DOHH2 (cell line): ENCODE measurements around the gene CENPP.

Experiments used
- H3F3A ChIP-seq: fragments of 200-600 bp; sonication (generic), shearing (Covaris generic); 2 replicates; pipeline ENCODE4 v1.6.0; 2016; ENCODE audit warnings: antibody characterized with exemption, mild to moderate bottlenecking; ENCODE audit not compliant: control insufficient read depth, insufficient read depth
- H3K27ac ChIP-seq: fragments of 200-600 bp; sonication (generic); 2 replicates; pipeline ENCODE4 v1.5.1; 2014; ENCODE audit warnings: low read depth, mild to moderate bottlenecking, low read length, moderate library complexity
- H3K27me3 ChIP-seq: fragments of 200-600 bp; sonication (generic); 2 replicates; pipeline ENCODE4 v1.6.1; 2014; ENCODE audit warnings: mild to moderate bottlenecking, low read length, mixed read lengths; ENCODE audit not compliant: control insufficient read depth
- H3K36me3 ChIP-seq: fragments of 200-600 bp; sonication (generic); 2 replicates; pipeline ENCODE4 v1.6.1; 2014; ENCODE audit warnings: mild to moderate bottlenecking, low read length, moderate library complexity, mixed read lengths; ENCODE audit not compliant: control insufficient read depth
- H3K4me1 ChIP-seq: fragments of 200-600 bp; sonication (generic); 2 replicates; pipeline ENCODE4 v1.6.1; 2014; ENCODE audit warnings: mild to moderate bottlenecking, low read length, mixed read lengths; ENCODE audit not compliant: control insufficient read depth
- H3K4me2 ChIP-seq: fragments of 200-600 bp; sonication (generic); 2 replicates; pipeline ENCODE4 v1.6.0; 2014; ENCODE audit warnings: mild to moderate bottlenecking, low read length, moderate library complexity
- H3K4me3 ChIP-seq: fragments of 200-600 bp; sonication (generic); 2 replicates; pipeline ENCODE4 v1.5.1; 2014; ENCODE audit warnings: mild to moderate bottlenecking, low read length, mixed read lengths
- H3K79me2 ChIP-seq: fragments of 200-600 bp; sonication (generic); 2 replicates; pipeline ENCODE4 v1.6.1; 2014; ENCODE audit warnings: mild to moderate bottlenecking, low read length, mixed read lengths; ENCODE audit not compliant: control insufficient read depth
- H3K9me2 ChIP-seq: fragments of 200-600 bp; sonication (generic); replicated peaks from 2 replicates; pipeline ENCODE4 v1.6.1; 2014; ENCODE audit warnings: mild to moderate bottlenecking, low read length, mixed read lengths; ENCODE audit not compliant: control insufficient read depth
- H3K9me3 ChIP-seq: fragments of 200-600 bp; sonication (generic); 2 replicates; pipeline ENCODE4 v1.6.1; 2014; ENCODE audit warnings: antibody characterized with exemption, low read length, mixed read lengths; ENCODE audit not compliant: control insufficient read depth, insufficient read depth
- H4K20me1 ChIP-seq: fragments of 200-600 bp; sonication (generic); 2 replicates; pipeline ENCODE4 v1.6.0; 2014; ENCODE audit warnings: low read depth, mild to moderate bottlenecking, antibody characterized with exemption, low read length, moderate library complexity; ENCODE audit not compliant: control insufficient read depth, insufficient read depth
- CTCF ChIP-seq: fragments of 200-600 bp; sonication (generic); IDR thresholded peaks from one replicate; pipeline ENCODE4 v1.5.1; 2014; ENCODE audit warnings: antibody characterized with exemption, mild to moderate bottlenecking, low read depth, low read length; ENCODE audit not compliant: poor library complexity, severe bottlenecking
- EZH2phosphoT487 ChIP-seq: fragments of 200-600 bp; sonication (generic); IDR thresholded peaks from 2 replicates; pipeline ENCODE4 v1.6.1; 2017; ENCODE audit warnings: borderline replicate concordance, mild to moderate bottlenecking, antibody characterized with exemption, low read length, moderate library complexity, mixed read lengths

The CENPP gene

DNA sequence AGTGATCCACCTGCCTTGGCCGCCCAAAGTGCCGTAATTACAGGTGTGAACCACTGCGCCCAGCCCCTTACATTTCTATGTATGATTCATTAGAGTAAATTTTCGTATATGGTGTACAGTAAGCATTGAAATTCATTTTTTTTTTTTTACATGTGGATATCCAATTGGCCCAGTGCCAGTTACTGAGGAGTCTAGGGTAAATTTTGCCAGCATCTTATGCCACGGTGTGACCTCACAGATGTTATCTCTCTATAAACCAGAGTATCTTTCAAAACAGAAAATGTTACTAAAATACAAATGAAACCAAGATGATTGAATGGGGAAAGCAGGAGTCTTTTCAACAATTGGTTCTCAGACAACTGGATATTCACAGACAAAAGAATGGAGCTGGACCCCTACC lies 279.5 kb downstream of the CENPP start:
- Histone ChIP-seq H3F3A (no peaks in the 10 kb centered on the region), H3K27ac (no peak overlapping the region), H3K4me2 (no peak overlapping the region), H3K36me3 (no peaks in the 10 kb centered on the region), H4K20me1 (no peaks in the 10 kb centered on the region), H3K9me2 (no peaks in the 10 kb centered on the region), H3K4me1 (no peaks in the 10 kb centered on the region), H3K9me3 (peaks cover 5% of the 10 kb centered on the region; the same call in 1 of the 2 replicates), H3K27me3 (no peaks in the 10 kb centered on the region), H3K79me2 (no peaks in the 10 kb centered on the region), H3K4me3 (no peak overlapping the region)
- no peak for TF ChIP-seq EZH2phosphoT487
- no peak for TF ChIP-seq CTCF

DNA sequence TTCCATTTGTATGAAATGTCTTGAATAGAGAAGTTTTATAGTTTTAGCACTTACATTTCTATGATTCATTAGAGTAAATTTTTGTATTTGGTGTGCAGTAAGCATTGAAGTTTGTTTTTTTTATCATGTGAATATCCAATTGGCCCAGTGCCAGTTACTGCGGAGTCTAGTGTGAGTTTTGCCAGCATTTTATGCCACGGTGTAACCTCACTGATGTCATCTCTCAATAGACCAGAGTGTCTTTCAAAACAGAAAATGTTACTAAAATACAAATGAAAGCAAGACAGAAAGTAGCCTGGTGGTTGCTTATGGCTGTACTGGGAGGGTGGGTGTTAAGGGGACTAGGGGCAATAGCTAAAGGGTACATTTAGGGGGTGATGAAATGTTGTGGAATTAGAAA lies 281.3 kb downstream of the CENPP start:
- H3K4me2 ChIP-seq: no peak overlapping the region
- no peaks in the 10 kb centered on the region for H3K4me1 ChIP-seq
- no peak overlapping the region for H3K4me3 ChIP-seq
- no peaks in the 10 kb centered on the region for H3K9me2 ChIP-seq
- no peaks in the 10 kb centered on the region for H3K79me2 ChIP-seq
- H3K9me3 ChIP-seq: peaks cover 5% of the 10 kb centered on the region; the same call in 1 of the 2 replicates
- H3K27ac ChIP-seq: no peak overlapping the region
- H4K20me1 ChIP-seq: no peaks in the 10 kb centered on the region
- H3K27me3 ChIP-seq: no peaks in the 10 kb centered on the region
- TF ChIP-seq EZH2phosphoT487 (no peak), CTCF (no peak)
- H3F3A ChIP-seq: no peaks in the 10 kb centered on the region
- peaks cover 6% of the 10 kb centered on the region for H3K36me3 ChIP-seq

DNA sequence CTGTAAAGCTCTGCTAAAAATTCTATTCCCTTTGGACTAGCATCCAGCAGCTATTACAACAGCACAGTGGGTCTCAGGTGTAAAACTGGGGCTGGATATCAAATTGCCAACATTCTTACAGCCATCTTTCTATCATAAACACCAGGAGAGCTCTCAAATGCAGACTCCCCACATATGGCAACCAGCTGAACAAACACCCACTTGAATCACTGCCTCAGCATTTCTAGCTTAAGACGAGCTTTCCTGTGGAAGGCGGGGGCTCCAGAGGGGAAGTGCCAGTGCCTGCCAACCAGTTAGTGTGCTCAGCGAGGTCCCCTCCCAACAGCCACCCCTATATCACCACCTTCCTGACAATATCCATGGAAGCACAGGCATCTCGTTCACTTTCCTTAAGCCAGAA lies 282.0 kb downstream of the CENPP start:
- TF ChIP-seq CTCF (no peak), EZH2phosphoT487 (no peak)
- H3K36me3 ChIP-seq: peaks cover 11% of the 10 kb centered on the region
- H3K9me2 ChIP-seq: no peaks in the 10 kb centered on the region
- no peaks in the 10 kb centered on the region for H3K79me2 ChIP-seq
- no peaks in the 10 kb centered on the region for H3F3A ChIP-seq
- H3K27me3 ChIP-seq: no peaks in the 10 kb centered on the region
- H3K4me3 ChIP-seq: no peak overlapping the region
- no peaks in the 10 kb centered on the region for H3K4me1 ChIP-seq
- peaks cover 5% of the 10 kb centered on the region; the same call in 1 of the 2 replicates for H3K9me3 ChIP-seq
- H3K4me2 ChIP-seq: no peak overlapping the region
- no peaks in the 10 kb centered on the region for H4K20me1 ChIP-seq
- no peak overlapping the region for H3K27ac ChIP-seq
